Rectal smooth muscle tissue (tissue), 1 donor: ENCODE measurements around the gene MYO5A.
"Not testable (repeated sequence)": the region's sequence is repeated elsewhere in the genome, so short reads cannot be mapped to it uniquely, and the experiment has no call there.

Experiments used
- H3K27ac ChIP-seq: one replicate; pipeline ENCODE4 v1.7.0; 2013; ENCODE audit warnings: low read depth, low read length, inconsistent platforms
- H3K27me3 ChIP-seq: one replicate; pipeline ENCODE4 v1.7.0; 2013; ENCODE audit warnings: low read length; ENCODE audit not compliant: control insufficient read depth, insufficient read depth
- H3K36me3 ChIP-seq: one replicate; pipeline ENCODE4 v1.7.0; 2013; ENCODE audit warnings: low read length; ENCODE audit not compliant: control insufficient read depth, insufficient read depth
- H3K4me1 ChIP-seq: one replicate; pipeline ENCODE4 v1.7.0; 2013; ENCODE audit warnings: low read length; ENCODE audit not compliant: control insufficient read depth, insufficient read depth
- H3K4me3 ChIP-seq: one replicate; pipeline ENCODE4 v1.7.0; 2013; ENCODE audit warnings: low read length
- H3K9ac ChIP-seq: one replicate; pipeline ENCODE4 v1.7.0; 2013; ENCODE audit warnings: low read length

MYO5A gene

GRCh38 chr15:52528564-52529340, at the start of gene MYO5A:
MYO5A (minus strand) TSS chr15:52528880; CDS start chr15:52528806, 74 bp downstream.
- peak within 1 kb of the TSS; percentile 60 for H3K4me3 ChIP-seq
- H3K4me1 ChIP-seq: peaks cover 3% of the 10 kb centered on the region
- no peaks in the 10 kb centered on the region for H3K27me3 ChIP-seq
- H3K27ac ChIP-seq: peak within 1 kb of the TSS; percentile 57
- no peaks in the 10 kb centered on the region for H3K36me3 ChIP-seq
- peak within 1 kb of the TSS; percentile 16 for H3K9ac ChIP-seq

- peaks cover 3% of the 10 kb centered on the region for H3K36me3 ChIP-seq
These were observed 48.0 kb upstream of the MYO5A start for GRCh38 chr15:52576692-52577091.

GRCh38 chr15:52575573-52575972, 46.9 kb upstream of the MYO5A start:
- not testable (repeated sequence) for H3K27ac ChIP-seq, H3K9ac ChIP-seq, H3K4me3 ChIP-seq, H3K27me3 ChIP-seq, H3K36me3 ChIP-seq, H3K4me1 ChIP-seq

More at GRCh38 chr15:52576692-52577091, 48.0 kb upstream of the MYO5A start:
- H3K27ac ChIP-seq: no peak overlapping the region
- no peaks in the 10 kb centered on the region for H3K27me3 ChIP-seq
- no peak overlapping the region for H3K9ac ChIP-seq
- H3K4me3 ChIP-seq: no peak overlapping the region
- H3K4me1 ChIP-seq: no peaks in the 10 kb centered on the region

- H3K4me3 ChIP-seq: no peak overlapping the region
- H3K27ac ChIP-seq: no peak overlapping the region
- no peaks in the 10 kb centered on the region for H3K27me3 ChIP-seq
- H3K9ac ChIP-seq: no peak overlapping the region
- H3K36me3 ChIP-seq: peaks cover 3% of the 10 kb centered on the region
- H3K4me1 ChIP-seq: no peaks in the 10 kb centered on the region
These were observed 46.4 kb upstream of the MYO5A start for GRCh38 chr15:52575072-52575471.

GRCh38 chr15:52574623-52575022, 45.9 kb upstream of the MYO5A start:
- H3K27me3 ChIP-seq, H3K27ac ChIP-seq, H3K4me1 ChIP-seq, H3K9ac ChIP-seq, H3K4me3 ChIP-seq, H3K36me3 ChIP-seq: not testable (repeated sequence)

- peak within 1 kb of the TSS; percentile 88 for H3K9ac ChIP-seq
- no peaks in the 10 kb centered on the region for H3K27me3 ChIP-seq
- peaks cover 22% of the 10 kb centered on the region for H3K4me1 ChIP-seq
- peak within 1 kb of the TSS; percentile 86 for H3K4me3 ChIP-seq
- H3K36me3 ChIP-seq: no peaks in the 10 kb centered on the region
- peak within 1 kb of the TSS; percentile 89 for H3K27ac ChIP-seq
These were observed 40.2 kb upstream of the MYO5A start, which contains the start of gene ARPP19 for GRCh38 chr15:52568601-52569585. ARPP19 (minus strand) TSS chr15:52569030; CDS start chr15:52568892, 138 bp downstream.

- peak overlapping the region; percentile 89 for H3K27ac ChIP-seq
- H3K36me3 ChIP-seq: no peaks in the 10 kb centered on the region
- no peaks in the 10 kb centered on the region for H3K27me3 ChIP-seq
- peaks cover 25% of the 10 kb centered on the region for H3K4me1 ChIP-seq
- peak overlapping the region; percentile 88 for H3K9ac ChIP-seq
- peak overlapping the region; percentile 86 for H3K4me3 ChIP-seq
These were observed 39.4 kb upstream of the MYO5A start for GRCh38 chr15:52567871-52568600.

- Histone ChIP-seq H3K4me3 (peak overlapping the region; percentile 86), H3K4me1 (peaks cover 25% of the 10 kb centered on the region), H3K27me3 (no peaks in the 10 kb centered on the region), H3K9ac (no peak overlapping the region), H3K27ac (no peak overlapping the region), H3K36me3 (no peaks in the 10 kb centered on the region)
These were observed 38.2 kb upstream of the MYO5A start for GRCh38 chr15:52566889-52567288.

GRCh38 chr15:52565417-52566358, 37.0 kb upstream of the MYO5A start:
- not testable (repeated sequence) for H3K36me3 ChIP-seq, H3K27me3 ChIP-seq, H3K27ac ChIP-seq, H3K4me3 ChIP-seq, H3K9ac ChIP-seq
- peaks cover 28% of the 10 kb centered on the region for H3K4me1 ChIP-seq

- peaks cover 28% of the 10 kb centered on the region for H3K4me1 ChIP-seq
- H3K9ac ChIP-seq: no peak overlapping the region
- no peak overlapping the region for H3K27ac ChIP-seq
- no peaks in the 10 kb centered on the region for H3K36me3 ChIP-seq
- no peak overlapping the region for H3K4me3 ChIP-seq
- no peaks in the 10 kb centered on the region for H3K27me3 ChIP-seq
These were observed 34.9 kb upstream of the MYO5A start for GRCh38 chr15:52563501-52564060.

GRCh38 chr15:52559575-52559974, 30.9 kb upstream of the MYO5A start:
- H3K27ac ChIP-seq: no peak overlapping the region
- no peak overlapping the region for H3K4me3 ChIP-seq
- peaks cover 12% of the 10 kb centered on the region for H3K4me1 ChIP-seq
- no peak overlapping the region for H3K9ac ChIP-seq
- no peaks in the 10 kb centered on the region for H3K36me3 ChIP-seq
- no peaks in the 10 kb centered on the region for H3K27me3 ChIP-seq
